GM12892 (cell line): Measurements from ENCODE around the gene LMOD3.

ENCODE experiments used
- POLR2A ChIP-seq: IDR thresholded peaks from 2 replicates; pipeline ENCODE4 v1.6.1; 2011; ENCODE audit warnings: low read depth, low read length, control low read depth
- POLR2AphosphoS5 ChIP-seq: IDR thresholded peaks from 2 replicates; pipeline ENCODE4 v1.6.1; 2011; ENCODE audit warnings: low read depth, low read length, control low read depth
- TAF1 ChIP-seq: IDR thresholded peaks from 2 replicates; pipeline ENCODE4 v1.6.1; 2011; ENCODE audit warnings: low read depth, mild to moderate bottlenecking, control low read depth, low read length, borderline replicate concordance

GRCh38 chr3:69121950-69122349 lies 445 bp downstream of the LMOD3 start:
- TF ChIP-seq POLR2A (no peak), TAF1 (no peak), POLR2AphosphoS5 (no peak)
